Liver (tissue), 9 donors: ENCODE measurements around the gene CPSF4. TPM values are rescaled to one million over a fixed set of nuclear protein-coding genes. Genes with fewer than 3 reads are reported as not detected.

Experiments used
- DNase-seq: peaks from one replicate; pipeline ENCODE4 v3.0.0-alpha.2; 2017; ENCODE audit warnings: low spot score
- H3K27ac ChIP-seq, 2 donors: one replicate each; pipeline ENCODE4 v1.7.0; 2013; ENCODE audit warnings: inconsistent platforms in 2 of 2, low read length in 2 of 2, control low read depth in 1 of 2, low read depth in 1 of 2, mild to moderate bottlenecking in 1 of 2
- H3K27me3 ChIP-seq, 4 donors: one replicate each; pipeline versions ENCODE4 v1.6.1 to v1.7.0; 2013; ENCODE audit warnings: low read length in 3 of 4, inconsistent platforms in 1 of 4, mild to moderate bottlenecking in 1 of 4, moderate library complexity in 1 of 4; ENCODE audit not compliant: control insufficient read depth in 4 of 4, insufficient read depth in 4 of 4
- H3K36me3 ChIP-seq, 4 donors: one replicate each; pipeline versions ENCODE4 v1.6.1 to v1.7.0; 2013; ENCODE audit warnings: low read length in 3 of 4, mild to moderate bottlenecking in 3 of 4, low read depth in 1 of 4, moderate library complexity in 1 of 4; ENCODE audit not compliant: control insufficient read depth in 4 of 4, insufficient read depth in 3 of 4
- H3K4me1 ChIP-seq, 4 donors: one replicate each; pipeline versions ENCODE4 v1.6.1 to v1.7.0; 2013; ENCODE audit warnings: low read length in 3 of 4, mild to moderate bottlenecking in 3 of 4, moderate library complexity in 1 of 4; ENCODE audit not compliant: control insufficient read depth in 4 of 4, insufficient read depth in 4 of 4
- H3K4me3 ChIP-seq, 3 donors: one replicate each; pipeline versions ENCODE4 v1.6.1 to v1.7.0; 2013; ENCODE audit warnings: low read length in 3 of 3, control low read depth in 1 of 3, low read depth in 1 of 3, mild to moderate bottlenecking in 1 of 3
- H3K9ac ChIP-seq, 2 donors: one replicate each; pipeline ENCODE4 v1.7.0; 2013; ENCODE audit warnings: low read length in 2 of 2, mild to moderate bottlenecking in 2 of 2, moderate library complexity in 2 of 2, control low read depth in 1 of 2, low read depth in 1 of 2
- H3K9me3 ChIP-seq, 4 donors: one replicate each; pipeline versions ENCODE4 v1.6.1 to v1.7.0; 2013; ENCODE audit warnings: low read length in 3 of 4; ENCODE audit not compliant: control insufficient read depth in 4 of 4
- EGR1 ChIP-seq, 2 donors: IDR thresholded peaks; 2 replicates each; pipeline ENCODE4 v1.6.1; 2016 to 2018; ENCODE audit warnings: antibody characterized with exemption in 2 of 2, low read depth in 2 of 2
- FOXA1 ChIP-seq: IDR thresholded peaks from 2 replicates; pipeline ENCODE4 v1.6.1; 2016; ENCODE audit warnings: antibody characterized with exemption
- FOXA2 ChIP-seq: IDR thresholded peaks from 2 replicates; pipeline ENCODE4 v1.6.1; 2016; ENCODE audit warnings: antibody characterized with exemption
- GABPA ChIP-seq, 2 donors: IDR thresholded peaks in 1 of 2; conservative IDR thresholded peaks in 1 of 2; 2 replicates each; pipeline ENCODE4 v1.6.1; 2016; ENCODE audit warnings: antibody characterized with exemption in 2 of 2, mild to moderate bottlenecking in 1 of 2, moderate library complexity in 1 of 2
- HNF4A ChIP-seq, 2 donors: conservative IDR thresholded peaks; 2 replicates each; pipeline ENCODE4 v1.6.1; 2016; ENCODE audit warnings: antibody characterized with exemption in 2 of 2, mild to moderate bottlenecking in 2 of 2
- HNF4G ChIP-seq: IDR thresholded peaks from 2 replicates; pipeline ENCODE4 v1.6.1; 2016; ENCODE audit warnings: antibody characterized with exemption
- JUND ChIP-seq, 2 donors: IDR thresholded peaks; 2 replicates each; pipeline ENCODE4 v1.6.1; 2016; ENCODE audit warnings: antibody characterized with exemption in 2 of 2
- MAX ChIP-seq: IDR thresholded peaks from 2 replicates; pipeline ENCODE4 v1.6.1; 2016; ENCODE audit warnings: antibody characterized with exemption
- NR2F2 ChIP-seq: IDR thresholded peaks from 2 replicates; pipeline ENCODE4 v1.6.1; 2016; ENCODE audit warnings: antibody characterized with exemption
- RAD21 ChIP-seq, 2 donors: IDR thresholded peaks; 2 replicates each; pipeline ENCODE4 v1.6.1; 2016; ENCODE audit warnings: antibody characterized with exemption in 2 of 2, mild to moderate bottlenecking in 2 of 2
- REST ChIP-seq: IDR thresholded peaks from 2 replicates; pipeline ENCODE4 v1.6.1; 2016; ENCODE audit warnings: antibody characterized with exemption, mild to moderate bottlenecking
- RXRA ChIP-seq, 2 donors: IDR thresholded peaks; 2 replicates each; pipeline ENCODE4 v1.6.1; 2017 to 2018; ENCODE audit warnings: antibody characterized with exemption in 2 of 2, mild to moderate bottlenecking in 1 of 2
- SP1 ChIP-seq: IDR thresholded peaks from 2 replicates; pipeline ENCODE4 v1.6.1; 2018; ENCODE audit warnings: antibody characterized with exemption, mild to moderate bottlenecking
- TAF1 ChIP-seq: conservative IDR thresholded peaks from 2 replicates; pipeline ENCODE4 v1.6.1; 2016; ENCODE audit warnings: antibody characterized with exemption, mild to moderate bottlenecking
- YY1 ChIP-seq: IDR thresholded peaks from 2 replicates; pipeline ENCODE4 v1.6.1; 2016; ENCODE audit warnings: antibody characterized with exemption, mild to moderate bottlenecking
- WGBS: extraction: QIAGEN DNeasy Blood & Tissue Kit; methylation state at CpG from one replicate; pipeline ENCODE4 v1.1.7; 2013; 5-methylcytosine and 5-hydroxymethylcytosine counted together
- polyA plus RNA-seq, 2 donors: library from polyadenylated mRNA; stranded (reverse) in 1 of 2; unstranded in 1 of 2; fragments of 200-250 nt in 1 of 2; fragments of >200 nt in 1 of 2; fragmentation: Nextera tagmentation in 1 of 2; extraction: Ambion mirVana in 1 of 2; gene quantifications; one replicate each; pipeline versions ENCODE4 v1.2.1 to v1.2.3, GENCODE V29; 2013 to 2015
- total RNA-seq, 2 donors: library from RNA; depleted of rRNA; stranded (reverse); fragments of >200 nt; gene quantifications; one replicate each; pipeline ENCODE4 v1.2.3, GENCODE V29; 2014
- TF ChIP-seq, protein P1 (sequence below): IDR thresholded peaks from 2 replicates; pipeline ENCODE4 v1.6.1; 2016; ENCODE audit warnings: antibody characterized with exemption
- TF ChIP-seq, protein P2 (sequence below): fragments of 150-350 bp; IDR thresholded peaks from 2 replicates; pipeline ENCODE4 v1.5.1; 2017; ENCODE audit warnings: improper control_type of control experiment, low read depth, low read length; ENCODE audit not compliant: missing input control
- TF ChIP-seq, protein P3 (sequence below): IDR thresholded peaks from 2 replicates; pipeline ENCODE4 v1.6.1; 2016; ENCODE audit warnings: antibody characterized with exemption
- donor health status: healthy.
- donor health status: healthy.
- donor health status: healthy.
- donor health status: healthy.
- donor health status: healthy.

The CPSF4 gene
- total and polyA plus RNA-seq, 4 donors = 7.1 to 15.3 (median 10.5) TPM

DNA sequence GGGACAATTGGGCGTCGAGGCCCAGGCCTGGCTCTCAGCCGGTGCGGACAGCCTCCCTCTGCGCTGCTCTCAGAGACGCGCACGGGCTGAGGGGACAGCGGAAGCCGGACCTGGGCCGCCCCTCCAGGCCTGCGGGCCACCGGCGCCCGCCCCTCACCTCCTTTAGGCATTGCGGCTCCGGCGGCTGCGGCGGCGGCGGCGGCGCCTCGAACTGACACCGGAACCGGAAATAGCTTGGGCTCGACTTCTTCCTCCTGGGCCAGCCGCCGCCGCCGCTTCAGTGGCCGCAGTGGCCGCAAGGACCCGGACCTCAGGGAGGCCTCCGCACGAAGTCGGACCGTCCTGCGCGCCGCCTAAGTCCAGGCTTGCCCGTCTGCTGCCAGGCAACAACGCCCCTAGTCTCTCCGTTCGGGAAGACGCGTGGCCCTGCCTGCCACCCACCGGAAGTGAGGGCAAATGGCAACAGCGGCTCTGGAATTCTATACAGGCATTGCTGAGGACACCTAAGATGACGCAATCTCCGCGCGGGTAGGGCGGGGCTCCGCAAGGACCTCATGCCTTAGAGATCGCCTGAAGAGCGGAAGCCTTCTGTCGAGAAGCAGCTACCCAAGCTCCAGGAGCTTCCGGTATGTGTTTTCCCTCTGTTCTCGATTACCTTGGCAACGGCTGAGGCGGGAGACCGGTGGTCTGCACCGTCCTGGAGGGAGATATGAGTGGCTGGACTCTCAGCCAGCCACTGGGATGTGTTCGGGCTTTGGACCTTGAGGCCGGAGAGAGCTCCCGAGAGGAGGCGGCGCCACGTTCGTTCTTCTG is 30.2 kb upstream of the CPSF4 start, which contains the start of the genes BUD31 and PDAP1:
Gene BUD31 (plus strand): TSS at position 591 of the 813 bp plus-strand sequence. CDS start 2,124 bp downstream, outside the sequence.
Gene PDAP1 (minus strand): TSS at position 219 of the 813 bp plus-strand sequence. CDS start 49 bp downstream, at position 170.
- Histone ChIP-seq H3K27me3 (no peaks in the 10 kb centered on the region), H3K27ac (peak within 1 kb of the TSS; percentile 97 to 99), H3K9ac (peak within 1 kb of the TSS; percentile 67 to 91), H3K36me3 (peaks cover 8 to 32% (median 19%) of the 10 kb centered on the region in 4 donors), H3K9me3 (no peaks in the 10 kb centered on the region), H3K4me1 (peaks cover 3 to 31% (median 25%) of the 10 kb centered on the region in 4 donors), H3K4me3 (peak within 1 kb of the TSS; percentile 86 to 99 (median 97))
- DNase-seq = peak; percentile 97
- under 1% methylated on average over 72 of the region's 72 CpGs for WGBS
- TF ChIP-seq MAX (peak; percentile 90), RAD21 (IDR thresholded peaks at IDR 0.05) (peak; percentile 10 to 40), TAF1 (peak; percentile 93), JUND (IDR thresholded peaks at IDR 0.05) (peak; percentile 88 to 92), RXRA (IDR thresholded peaks at IDR 0.05) (peak; percentile 42 to 50), FOXA1 (no peak), REST (no peak), SP1 (peak; percentile 77), NR2F2 (peak; percentile 81), FOXA2 (no peak), HNF4A (conservative IDR thresholded peaks at IDR 0.05) (peak; percentile 29 to 47), GABPA (IDR thresholded peaks at IDR 0.05 in 1 of 2, conservative IDR thresholded peaks at IDR 0.05 in 1 of 2) (peak; percentile 82 to 95), HNF4G (no peak), EGR1 (IDR thresholded peaks at IDR 0.05; ENCODE audit: low read depth in 2 of 2) (peak in 1 of 2 donors; percentile 61), YY1 (peak; percentile 86)
- TF ChIP-seq, protein P1, sequence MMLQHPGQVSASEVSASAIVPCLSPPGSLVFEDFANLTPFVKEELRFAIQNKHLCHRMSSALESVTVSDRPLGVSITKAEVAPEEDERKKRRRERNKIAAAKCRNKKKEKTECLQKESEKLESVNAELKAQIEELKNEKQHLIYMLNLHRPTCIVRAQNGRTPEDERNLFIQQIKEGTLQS = peak; percentile 99
- TF ChIP-seq, protein P2, sequence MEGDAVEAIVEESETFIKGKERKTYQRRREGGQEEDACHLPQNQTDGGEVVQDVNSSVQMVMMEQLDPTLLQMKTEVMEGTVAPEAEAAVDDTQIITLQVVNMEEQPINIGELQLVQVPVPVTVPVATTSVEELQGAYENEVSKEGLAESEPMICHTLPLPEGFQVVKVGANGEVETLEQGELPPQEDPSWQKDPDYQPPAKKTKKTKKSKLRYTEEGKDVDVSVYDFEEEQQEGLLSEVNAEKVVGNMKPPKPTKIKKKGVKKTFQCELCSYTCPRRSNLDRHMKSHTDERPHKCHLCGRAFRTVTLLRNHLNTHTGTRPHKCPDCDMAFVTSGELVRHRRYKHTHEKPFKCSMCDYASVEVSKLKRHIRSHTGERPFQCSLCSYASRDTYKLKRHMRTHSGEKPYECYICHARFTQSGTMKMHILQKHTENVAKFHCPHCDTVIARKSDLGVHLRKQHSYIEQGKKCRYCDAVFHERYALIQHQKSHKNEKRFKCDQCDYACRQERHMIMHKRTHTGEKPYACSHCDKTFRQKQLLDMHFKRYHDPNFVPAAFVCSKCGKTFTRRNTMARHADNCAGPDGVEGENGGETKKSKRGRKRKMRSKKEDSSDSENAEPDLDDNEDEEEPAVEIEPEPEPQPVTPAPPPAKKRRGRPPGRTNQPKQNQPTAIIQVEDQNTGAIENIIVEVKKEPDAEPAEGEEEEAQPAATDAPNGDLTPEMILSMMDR = no peak
- TF ChIP-seq, protein P3, sequence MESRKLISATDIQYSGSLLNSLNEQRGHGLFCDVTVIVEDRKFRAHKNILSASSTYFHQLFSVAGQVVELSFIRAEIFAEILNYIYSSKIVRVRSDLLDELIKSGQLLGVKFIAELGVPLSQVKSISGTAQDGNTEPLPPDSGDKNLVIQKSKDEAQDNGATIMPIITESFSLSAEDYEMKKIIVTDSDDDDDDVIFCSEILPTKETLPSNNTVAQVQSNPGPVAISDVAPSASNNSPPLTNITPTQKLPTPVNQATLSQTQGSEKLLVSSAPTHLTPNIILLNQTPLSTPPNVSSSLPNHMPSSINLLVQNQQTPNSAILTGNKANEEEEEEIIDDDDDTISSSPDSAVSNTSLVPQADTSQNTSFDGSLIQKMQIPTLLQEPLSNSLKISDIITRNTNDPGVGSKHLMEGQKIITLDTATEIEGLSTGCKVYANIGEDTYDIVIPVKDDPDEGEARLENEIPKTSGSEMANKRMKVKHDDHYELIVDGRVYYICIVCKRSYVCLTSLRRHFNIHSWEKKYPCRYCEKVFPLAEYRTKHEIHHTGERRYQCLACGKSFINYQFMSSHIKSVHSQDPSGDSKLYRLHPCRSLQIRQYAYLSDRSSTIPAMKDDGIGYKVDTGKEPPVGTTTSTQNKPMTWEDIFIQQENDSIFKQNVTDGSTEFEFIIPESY = peak; percentile 63
